GM12874 (cell line): ENCODE measurements around the gene CD33.

Experiments used
- TF ChIP-seq, protein P1 (sequence below): IDR thresholded peaks from 2 replicates; pipeline ENCODE4 v1.5.1; 2011; ENCODE audit warnings: low read depth, mild to moderate bottlenecking, control low read depth, low read length, moderate library complexity; ENCODE audit not compliant: insufficient read depth

CD33 gene

DNA sequence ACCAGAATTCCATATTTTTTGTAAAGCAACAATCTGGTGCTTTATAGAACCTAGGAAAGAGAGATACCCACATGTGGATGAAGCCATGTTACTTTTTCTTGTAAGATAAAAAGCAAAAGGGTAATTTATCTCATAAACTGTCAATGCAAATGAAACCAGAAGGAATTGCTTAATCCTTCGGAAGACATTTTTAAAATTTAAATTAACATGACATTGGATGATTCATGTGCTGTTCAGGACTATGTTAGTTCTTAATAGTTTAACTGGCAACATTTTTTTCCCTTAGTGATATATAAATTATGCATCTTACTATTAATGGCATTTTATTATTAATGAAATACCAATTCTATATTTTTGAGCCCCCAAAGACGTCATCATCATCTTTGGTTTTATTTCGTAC lies 60.8 kb downstream of the CD33 start:
- TF ChIP-seq, protein P1, sequence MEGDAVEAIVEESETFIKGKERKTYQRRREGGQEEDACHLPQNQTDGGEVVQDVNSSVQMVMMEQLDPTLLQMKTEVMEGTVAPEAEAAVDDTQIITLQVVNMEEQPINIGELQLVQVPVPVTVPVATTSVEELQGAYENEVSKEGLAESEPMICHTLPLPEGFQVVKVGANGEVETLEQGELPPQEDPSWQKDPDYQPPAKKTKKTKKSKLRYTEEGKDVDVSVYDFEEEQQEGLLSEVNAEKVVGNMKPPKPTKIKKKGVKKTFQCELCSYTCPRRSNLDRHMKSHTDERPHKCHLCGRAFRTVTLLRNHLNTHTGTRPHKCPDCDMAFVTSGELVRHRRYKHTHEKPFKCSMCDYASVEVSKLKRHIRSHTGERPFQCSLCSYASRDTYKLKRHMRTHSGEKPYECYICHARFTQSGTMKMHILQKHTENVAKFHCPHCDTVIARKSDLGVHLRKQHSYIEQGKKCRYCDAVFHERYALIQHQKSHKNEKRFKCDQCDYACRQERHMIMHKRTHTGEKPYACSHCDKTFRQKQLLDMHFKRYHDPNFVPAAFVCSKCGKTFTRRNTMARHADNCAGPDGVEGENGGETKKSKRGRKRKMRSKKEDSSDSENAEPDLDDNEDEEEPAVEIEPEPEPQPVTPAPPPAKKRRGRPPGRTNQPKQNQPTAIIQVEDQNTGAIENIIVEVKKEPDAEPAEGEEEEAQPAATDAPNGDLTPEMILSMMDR: no peak
